NCI-H1436 treated with DMSO at 0.1 percent for 48 hours (cell line): ENCODE data around the gene OR4M2.
"Not testable (repeated sequence)": the region's sequence is repeated elsewhere in the genome, so short reads cannot be mapped to it uniquely, and the experiment has no call there.

Experiments
- DNase-seq: peaks from one replicate; lab custom pipeline; 2025; lab: John Stamatoyannopoulos, UW

The OR4M2 gene

GRCh38 chr15:22080227-22080626, at the start of gene OR4M2:
OR4M2 (plus strand) TSS chr15:22080527; CDS start chr15:22080625, 98 bp downstream.
- DNase-seq, result not testable (repeated sequence)

- not testable (repeated sequence) for DNase-seq
These were observed 11.1 kb upstream of the OR4M2 start for GRCh38 chr15:22069267-22069666.

- DNase-seq, result not testable (repeated sequence)
These were observed 1.1 kb downstream of the OR4M2 start for GRCh38 chr15:22081386-22081785.

- not testable (repeated sequence) for DNase-seq
These were observed 18.4 kb downstream of the OR4M2 start for GRCh38 chr15:22098616-22099253.

GRCh38 chr15:22099289-22099891, 19.1 kb downstream of the OR4M2 start:
- not testable (repeated sequence) for DNase-seq

- not testable (repeated sequence) for DNase-seq
These were observed 41.7 kb downstream of the OR4M2 start for GRCh38 chr15:22122033-22122432.
